Brain microvascular endothelial cell (primary cell): ENCODE data around the gene ARHGEF19.

Experiments
- DNase-seq: peaks from one replicate; pipeline ENCODE4 v3.0.0-alpha.2; 2020
- H3K27ac ChIP-seq: fragments of 250-450 bp; sonication (Bioruptor Pico); 2 replicates; pipeline ENCODE4 v1.5.1; 2020; ENCODE audit warnings: mild to moderate bottlenecking, moderate library complexity
- H3K27me3 ChIP-seq: fragments of 250-450 bp; sonication (Bioruptor Pico); replicated peaks from 2 replicates; pipeline ENCODE4 v1.5.1; 2020; ENCODE audit warnings: mild to moderate bottlenecking
- H3K36me3 ChIP-seq: fragments of 250-450 bp; sonication (Bioruptor Pico); replicated peaks from 2 replicates; pipeline ENCODE4 v1.5.1; 2020; ENCODE audit warnings: mild to moderate bottlenecking
- H3K4me3 ChIP-seq: 2 replicates; pipeline ENCODE4 v1.5.1; 2011; ENCODE audit warnings: low read depth, mild to moderate bottlenecking, control low read depth, low read length, moderate library complexity
- CTCF ChIP-seq: IDR thresholded peaks from 2 replicates; pipeline ENCODE4 v1.5.1; 2011; ENCODE audit warnings: low read depth, mild to moderate bottlenecking, moderate library complexity, low read length, control low read depth, inconsistent platforms; ENCODE audit errors: missing control alignments
- in situ Hi-C: cut with HindIII; loops from 2 replicates; pipeline ENCODE4 v1.10.0; 2017; ENCODE audit warnings: low sequenced_read_pairs, low pct_ligation_motif_present

Gene ARHGEF19

GRCh38 chr1:16235944-16236510 lies 23.6 kb upstream of the ARHGEF19 start:
- no peak overlapping the region for H3K27ac ChIP-seq
- in situ Hi-C loops = no loop called here
- peak; percentile 37 for TF ChIP-seq CTCF
- H3K36me3 ChIP-seq = no peaks in the 10 kb centered on the region
- no peaks in the 10 kb centered on the region for H3K27me3 ChIP-seq
- peak overlapping the region; percentile 73 for H3K4me3 ChIP-seq
- DNase-seq = no peak

GRCh38 chr1:16235347-16235746 lies 22.9 kb upstream of the ARHGEF19 start:
- Histone ChIP-seq H3K27ac (no peak overlapping the region), H3K27me3 (no peaks in the 10 kb centered on the region), H3K4me3 (no peak overlapping the region), H3K36me3 (no peaks in the 10 kb centered on the region)
- no peak for TF ChIP-seq CTCF
- no peak for DNase-seq
- in situ Hi-C loops = no loop called here

GRCh38 chr1:16233431-16233830 lies 21.0 kb upstream of the ARHGEF19 start:
- no peaks in the 10 kb centered on the region for H3K36me3 ChIP-seq
- TF ChIP-seq CTCF = no peak
- no peak overlapping the region for H3K4me3 ChIP-seq
- no peaks in the 10 kb centered on the region for H3K27me3 ChIP-seq
- in situ Hi-C loops = no loop called here
- no peak overlapping the region for H3K27ac ChIP-seq
- DNase-seq = no peak

GRCh38 chr1:16232316-16232710 lies 19.9 kb upstream of the ARHGEF19 start:
- no peak overlapping the region for H3K27ac ChIP-seq
- in situ Hi-C loops = no loop called here

GRCh38 chr1:16231331-16232315 lies 19.2 kb upstream of the ARHGEF19 start:
- DNase-seq = no peak
- Histone ChIP-seq H3K4me3 (no peak overlapping the region), H3K27ac (no peak overlapping the region), H3K27me3 (peaks cover 13% of the 10 kb centered on the region), H3K36me3 (no peaks in the 10 kb centered on the region)
- TF ChIP-seq CTCF = no peak
- in situ Hi-C loops = no loop called here

More at GRCh38 chr1:16232316-16232710, 19.9 kb upstream of the ARHGEF19 start:
- Histone ChIP-seq H3K27me3 (peaks cover 6% of the 10 kb centered on the region), H3K36me3 (no peaks in the 10 kb centered on the region), H3K4me3 (no peak overlapping the region)
- no peak for DNase-seq
- no peak for TF ChIP-seq CTCF
